Measurements from ENCODE around the gene TRNT1.

DNA sequence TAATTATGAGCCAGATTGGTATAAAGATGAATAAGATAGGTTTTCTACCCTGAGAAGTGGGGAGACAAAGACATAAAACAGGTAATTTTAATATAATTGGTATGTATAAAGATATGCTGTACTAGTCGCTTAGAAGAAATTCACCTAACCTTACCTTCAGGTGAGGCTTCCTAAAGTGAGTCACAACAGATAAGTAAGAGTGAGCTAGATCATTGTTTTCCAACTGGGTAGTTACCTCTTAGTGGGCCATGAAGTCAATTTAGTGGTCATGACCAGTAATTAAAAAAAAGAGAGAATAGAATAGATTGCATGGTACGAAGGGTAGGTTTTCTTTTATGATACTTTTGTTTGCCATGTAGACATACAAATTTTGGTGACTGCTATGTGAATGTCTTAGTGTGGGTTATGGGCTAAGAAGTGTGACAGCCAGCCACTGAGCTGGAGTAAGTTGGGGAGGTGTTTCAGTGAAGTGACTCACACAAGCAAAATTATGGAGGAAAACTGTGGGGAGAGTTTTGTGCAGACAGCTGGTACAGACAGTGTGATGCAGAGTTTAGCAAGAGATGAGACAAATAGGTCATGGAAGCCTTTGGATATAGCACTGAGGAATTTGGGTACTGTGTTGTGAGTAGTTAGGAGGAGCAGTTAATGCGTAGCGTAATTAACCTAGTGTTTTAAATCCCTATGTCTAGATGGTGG is 8.2 kb downstream of the TRNT1 start:
- TF ChIP-seq, protein P1, sequence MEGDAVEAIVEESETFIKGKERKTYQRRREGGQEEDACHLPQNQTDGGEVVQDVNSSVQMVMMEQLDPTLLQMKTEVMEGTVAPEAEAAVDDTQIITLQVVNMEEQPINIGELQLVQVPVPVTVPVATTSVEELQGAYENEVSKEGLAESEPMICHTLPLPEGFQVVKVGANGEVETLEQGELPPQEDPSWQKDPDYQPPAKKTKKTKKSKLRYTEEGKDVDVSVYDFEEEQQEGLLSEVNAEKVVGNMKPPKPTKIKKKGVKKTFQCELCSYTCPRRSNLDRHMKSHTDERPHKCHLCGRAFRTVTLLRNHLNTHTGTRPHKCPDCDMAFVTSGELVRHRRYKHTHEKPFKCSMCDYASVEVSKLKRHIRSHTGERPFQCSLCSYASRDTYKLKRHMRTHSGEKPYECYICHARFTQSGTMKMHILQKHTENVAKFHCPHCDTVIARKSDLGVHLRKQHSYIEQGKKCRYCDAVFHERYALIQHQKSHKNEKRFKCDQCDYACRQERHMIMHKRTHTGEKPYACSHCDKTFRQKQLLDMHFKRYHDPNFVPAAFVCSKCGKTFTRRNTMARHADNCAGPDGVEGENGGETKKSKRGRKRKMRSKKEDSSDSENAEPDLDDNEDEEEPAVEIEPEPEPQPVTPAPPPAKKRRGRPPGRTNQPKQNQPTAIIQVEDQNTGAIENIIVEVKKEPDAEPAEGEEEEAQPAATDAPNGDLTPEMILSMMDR (IDR thresholded peaks at IDR 0.05; ENCODE audit: control extremely low read depth in 1 of 3, insufficient read depth in 1 of 3, low read depth in 1 of 3, low read length in 3 of 3): no peak
- TF ChIP-seq POLR2AphosphoS5 (IDR thresholded peaks at IDR 0.05; ENCODE audit: low read depth, low read length) (no peak), RAD21 (IDR thresholded peaks at IDR 0.05 in 1 of 2, conservative IDR thresholded peaks at IDR 0.05 in 1 of 2; ENCODE audit: low read depth in 2 of 2, low read length in 2 of 2) (no peak), KDM1A (IDR thresholded peaks at IDR 0.05; ENCODE audit: borderline replicate concordance, low read length) (no peak), BCL11A (IDR thresholded peaks at IDR 0.05; ENCODE audit: low read depth in 2 of 2, low read length in 2 of 2) (no peak), CREB1 (IDR thresholded peaks at IDR 0.05) (no peak), HDAC2 (IDR thresholded peaks at IDR 0.05; ENCODE audit: borderline replicate concordance in 1 of 2, low read depth in 2 of 2, low read length in 2 of 2) (no peak), CEBPB (IDR thresholded peaks at IDR 0.05; ENCODE audit: low read depth, low read length) (no peak), JUND (IDR thresholded peaks at IDR 0.05; ENCODE audit: low read length) (no peak), SIN3A (conservative IDR thresholded peaks at IDR 0.05 in 1 of 2, IDR thresholded peaks at IDR 0.05 in 1 of 2; ENCODE audit: low read depth in 1 of 2, low read length in 2 of 2) (no peak), NRF1 (IDR thresholded peaks at IDR 0.05; ENCODE audit: low read depth, low read length) (no peak)
- TF ChIP-seq, protein P2, sequence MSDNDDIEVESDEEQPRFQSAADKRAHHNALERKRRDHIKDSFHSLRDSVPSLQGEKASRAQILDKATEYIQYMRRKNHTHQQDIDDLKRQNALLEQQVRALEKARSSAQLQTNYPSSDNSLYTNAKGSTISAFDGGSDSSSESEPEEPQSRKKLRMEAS (IDR thresholded peaks at IDR 0.05): no peak
